HCT116 (cell line): ENCODE measurements around the gene SLC6A6. TPM values are rescaled to one million over a fixed set of nuclear protein-coding genes. Genes with fewer than 3 reads are reported as not detected.
A peak's percentile ranks its signal among the peaks of the same experiment; 100 is the strongest.

Experiments
- ATAC-seq: fragments of 200-7000 bp; cut with Tn5 transposase; 2 replicates; pipeline ENCODE4 v1.9.1; 2020; ENCODE audit warnings: mild to moderate bottlenecking, moderate library complexity
- BruUV-seq: library from RNA; stranded (reverse); fragments of 400-500 nt; replicated peaks from 2 replicates; lab custom pipeline; 2021; lab: Mats Ljungman, UMichigan
- CTCF ChIA-PET: fragments of 300-600 bp; sonication (Branson Sonifier 250); formaldehyde crosslinking; loops from one replicate; lab custom pipeline; 2021; ENCODE audit warnings: antibody characterized with exemption; lab: Charles Lee
- POLR2A ChIA-PET: fragments of 300-600, 350-600 bp; sonication (Branson Sonifier 250); formaldehyde crosslinking; loops from one replicate; lab custom pipeline; 2021; ENCODE audit warnings: antibody characterized with exemption; lab: Charles Lee
- RAD21 ChIA-PET, 2 experiments: fragments of 300-600 bp; sonication (Branson Sonifier 250); formaldehyde crosslinking; loops; one replicate each; lab custom pipeline; 2023; ENCODE audit warnings: low total read pairs in 2 of 2; ENCODE audit not compliant: uncharacterized antibody in 2 of 2, unreplicated experiment in 2 of 2, low non-redundant PET in 1 of 2; lab: Charles Lee
- DNase-seq: peaks from one replicate; pipeline ENCODE4 v3.0.0-alpha.2; 2010; ENCODE audit warnings: low read depth, low spot score
- H2AFZ ChIP-seq: fragments of 200-600 bp; shearing (Covaris generic), sonication (generic); 2 replicates; pipeline ENCODE4 v1.6.1; 2017; ENCODE audit warnings: low read depth, mixed run types, mixed read lengths, antibody characterized with exemption, low read length; ENCODE audit not compliant: poor library complexity, severe bottlenecking
- H3K27ac ChIP-seq: 2 replicates; pipeline ENCODE4 v1.5.1; 2012; ENCODE audit warnings: low read depth, low read length
- H3K27me3 ChIP-seq: fragments of 200-600 bp; sonication (generic); 2 replicates; pipeline ENCODE4 v1.6.1; 2016; ENCODE audit warnings: mixed run types, low read length, mixed read lengths; ENCODE audit not compliant: insufficient read depth
- H3K36me3 ChIP-seq, 2 experiments: fragments of 200-500 bp in 1 of 2; fragments of 200-600 bp in 1 of 2; sonication (Bioruptor generic) in 1 of 2; sonication (generic) in 1 of 2; 2 replicates each; pipeline versions ENCODE4 v1.5.1 to v1.6.1; 2014 to 2016; ENCODE audit warnings: low read length in 2 of 2, inconsistent platforms in 1 of 2, mixed read lengths in 1 of 2, mixed run types in 1 of 2; ENCODE audit not compliant: insufficient read depth in 2 of 2, control insufficient read depth in 1 of 2
- H3K4me1 ChIP-seq, 2 experiments: fragments of 200-600 bp in 1 of 2; sonication (generic) in 1 of 2; 2 replicates each; pipeline versions ENCODE4 v1.5.1 to v1.6.1; 2012 to 2017; ENCODE audit warnings: low read length in 2 of 2, inconsistent platforms in 1 of 2, mild to moderate bottlenecking in 1 of 2, mixed read lengths in 1 of 2, mixed run types in 1 of 2, moderate library complexity in 1 of 2; ENCODE audit not compliant: insufficient read depth in 2 of 2, control insufficient read depth in 1 of 2
- H3K4me2 ChIP-seq: fragments of 200-600 bp; sonication (generic); 2 replicates; pipeline ENCODE4 v1.6.1; 2017; ENCODE audit warnings: mixed run types, low read length, mixed read lengths
- H3K4me3 ChIP-seq, 2 experiments: fragments of 200-600 bp in 1 of 2; sonication (generic) in 1 of 2; replicated peaks in 1 of 2; 2 replicates each; pipeline ENCODE4 v1.5.1; 2011 to 2016; ENCODE audit warnings: low read length in 2 of 2, control low read depth in 1 of 2, low read depth in 1 of 2, mild to moderate bottlenecking in 1 of 2, mixed read lengths in 1 of 2, mixed run types in 1 of 2
- H3K79me2 ChIP-seq: fragments of 200-600 bp; sonication (generic); 2 replicates; pipeline ENCODE4 v1.6.1; 2017; ENCODE audit warnings: mild to moderate bottlenecking, mixed run types, low read length, moderate library complexity, mixed read lengths; ENCODE audit not compliant: insufficient read depth
- H3K9ac ChIP-seq: fragments of 200-600 bp; sonication (generic); 2 replicates; pipeline ENCODE4 v1.6.1; 2016; ENCODE audit warnings: low read length, mixed read lengths
- H3K9me2 ChIP-seq: fragments of 200-600 bp; sonication (generic), shearing (Covaris generic); 2 replicates; pipeline ENCODE4 v1.6.1; 2017; ENCODE audit warnings: mixed run types, mild to moderate bottlenecking, moderate library complexity; ENCODE audit not compliant: insufficient read depth
- H3K9me3 ChIP-seq, 2 experiments: fragments of 200-500 bp in 1 of 2; fragments of 200-600 bp in 1 of 2; sonication (Bioruptor generic) in 1 of 2; sonication (generic) in 1 of 2; 2 replicates each; pipeline ENCODE4 v1.6.1; 2014 to 2017; ENCODE audit warnings: low read length in 2 of 2, mixed read lengths in 2 of 2, inconsistent platforms in 1 of 2, low read depth in 1 of 2, mild to moderate bottlenecking in 1 of 2, mixed run types in 1 of 2, moderate library complexity in 1 of 2; ENCODE audit not compliant: control insufficient read depth in 1 of 2, insufficient read depth in 1 of 2
- H4K20me1 ChIP-seq: fragments of 200-600 bp; sonication (generic), shearing (Covaris generic); 2 replicates; pipeline ENCODE4 v1.6.1; 2017; ENCODE audit warnings: mixed run types, mild to moderate bottlenecking, moderate library complexity; ENCODE audit not compliant: insufficient read depth
- FOSL1 ChIP-seq: IDR thresholded peaks from 2 replicates; pipeline ENCODE4 v1.6.1; 2012; ENCODE audit warnings: low read depth
- JUND ChIP-seq: IDR thresholded peaks from 2 replicates; pipeline ENCODE4 v1.6.1; 2012
- POLR2A ChIP-seq: IDR thresholded peaks from 2 replicates; pipeline ENCODE4 v1.7.0; 2011; ENCODE audit warnings: borderline replicate concordance; ENCODE audit not compliant: insufficient read depth, insufficient read length; ENCODE audit errors: extremely low read depth
- SP1 ChIP-seq: IDR thresholded peaks from 2 replicates; pipeline ENCODE4 v1.6.1; 2012; ENCODE audit warnings: low read depth
- TCF7L2 ChIP-seq: IDR thresholded peaks from 2 replicates; pipeline ENCODE4 v1.7.0; 2011; ENCODE audit warnings: borderline replicate concordance, inconsistent platforms; ENCODE audit not compliant: insufficient read depth, insufficient read length; ENCODE audit errors: extremely low read depth
- YY1 ChIP-seq: IDR thresholded peaks from 2 replicates; pipeline ENCODE4 v1.6.1; 2011; ENCODE audit warnings: low read length, low read depth, moderate library complexity, mild to moderate bottlenecking; ENCODE audit not compliant: insufficient replicate concordance; ENCODE audit errors: extremely low read depth
- ZFX ChIP-seq: fragments of 450-650 bp; IDR thresholded peaks from 2 replicates; pipeline ENCODE4 v1.6.1; 2017
- intact Hi-C: fragments of 100-400 bp; cut with micrococcal nuclease; formaldehyde crosslinking; loops from 2 replicates; pipeline ENCODE4 v1.10.0; 2022
- total RNA-seq: library from RNA; stranded (reverse); gene quantifications from one replicate; pipeline ENCODE4 v1.2.1, GENCODE V29; 2021; ENCODE audit not compliant: unreplicated experiment
- TF ChIP-seq, protein P1 (sequence below), 3 experiments: fragments of 200-600 bp in 1 of 3; sonication (generic) in 1 of 3; IDR thresholded peaks in 2 of 3; conservative IDR thresholded peaks in 1 of 3; 2 replicates each; pipeline ENCODE4 v1.5.1; 2012 to 2017; ENCODE audit warnings: low read depth in 2 of 3, low read length in 2 of 3, antibody characterized with exemption in 1 of 3, borderline replicate concordance in 1 of 3, control low read depth in 1 of 3, mild to moderate bottlenecking in 1 of 3, mixed read lengths in 1 of 3, mixed run types in 1 of 3, moderate library complexity in 1 of 3; ENCODE audit not compliant: insufficient read depth in 1 of 3
- TF ChIP-seq, protein P2 (sequence below): IDR thresholded peaks from 2 replicates; pipeline ENCODE4 v1.6.1; 2012
- TF ChIP-seq, protein P3 (sequence below): IDR thresholded peaks from 2 replicates; pipeline ENCODE4 v1.6.1; 2012
- TF ChIP-seq, protein P4 (sequence below): IDR thresholded peaks from 2 replicates; pipeline ENCODE4 v1.6.1; 2011; ENCODE audit warnings: mild to moderate bottlenecking, low read length, moderate library complexity; ENCODE audit not compliant: insufficient replicate concordance; ENCODE audit errors: extremely low read depth
- TF ChIP-seq, protein P5 (sequence below): IDR thresholded peaks from 2 replicates; pipeline ENCODE4 v1.6.1; 2012; ENCODE audit warnings: low read depth

SLC6A6 gene
- total RNA-seq, 1 experiment from 2014 or later = 36.3 TPM

DNA sequence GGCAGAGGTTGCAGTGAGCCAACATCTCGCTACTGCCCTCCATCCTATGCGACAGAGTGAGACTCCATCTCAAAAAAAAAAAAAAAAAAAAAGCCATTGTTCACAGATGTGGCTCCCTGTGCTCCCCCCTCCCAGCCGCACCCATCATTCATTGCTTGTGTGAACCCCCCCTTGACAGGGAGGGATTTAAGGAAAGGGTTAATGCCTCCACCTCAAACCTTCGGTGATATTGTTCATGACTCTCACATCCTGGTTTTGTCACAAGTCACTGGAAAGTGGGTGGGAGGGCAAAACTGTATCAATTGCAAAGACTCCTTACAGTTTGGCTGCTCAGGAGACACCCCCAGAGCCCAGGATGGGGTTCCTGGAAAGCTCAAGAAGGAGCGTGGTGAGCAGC, 7.7 kb downstream of the SLC6A6 start:
- H3K27ac ChIP-seq = no peak overlapping the region
- POLR2A ChIA-PET = no interaction called here
- ATAC-seq (no peak), DNase-seq (no peak)
- H2AFZ ChIP-seq = no peak overlapping the region
- H3K79me2 ChIP-seq = peaks cover 99% of the 10 kb centered on the region
- no peak for TF ChIP-seq JUND
- TF ChIP-seq, protein P1, sequence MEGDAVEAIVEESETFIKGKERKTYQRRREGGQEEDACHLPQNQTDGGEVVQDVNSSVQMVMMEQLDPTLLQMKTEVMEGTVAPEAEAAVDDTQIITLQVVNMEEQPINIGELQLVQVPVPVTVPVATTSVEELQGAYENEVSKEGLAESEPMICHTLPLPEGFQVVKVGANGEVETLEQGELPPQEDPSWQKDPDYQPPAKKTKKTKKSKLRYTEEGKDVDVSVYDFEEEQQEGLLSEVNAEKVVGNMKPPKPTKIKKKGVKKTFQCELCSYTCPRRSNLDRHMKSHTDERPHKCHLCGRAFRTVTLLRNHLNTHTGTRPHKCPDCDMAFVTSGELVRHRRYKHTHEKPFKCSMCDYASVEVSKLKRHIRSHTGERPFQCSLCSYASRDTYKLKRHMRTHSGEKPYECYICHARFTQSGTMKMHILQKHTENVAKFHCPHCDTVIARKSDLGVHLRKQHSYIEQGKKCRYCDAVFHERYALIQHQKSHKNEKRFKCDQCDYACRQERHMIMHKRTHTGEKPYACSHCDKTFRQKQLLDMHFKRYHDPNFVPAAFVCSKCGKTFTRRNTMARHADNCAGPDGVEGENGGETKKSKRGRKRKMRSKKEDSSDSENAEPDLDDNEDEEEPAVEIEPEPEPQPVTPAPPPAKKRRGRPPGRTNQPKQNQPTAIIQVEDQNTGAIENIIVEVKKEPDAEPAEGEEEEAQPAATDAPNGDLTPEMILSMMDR (IDR thresholded peaks at IDR 0.05 in 2 of 3, conservative IDR thresholded peaks at IDR 0.05 in 1 of 3; ENCODE audit: borderline replicate concordance in 1 of 3, insufficient read depth in 1 of 3, low read depth in 2 of 3, low read length in 2 of 3) = no peak
- TF ChIP-seq, protein P2, sequence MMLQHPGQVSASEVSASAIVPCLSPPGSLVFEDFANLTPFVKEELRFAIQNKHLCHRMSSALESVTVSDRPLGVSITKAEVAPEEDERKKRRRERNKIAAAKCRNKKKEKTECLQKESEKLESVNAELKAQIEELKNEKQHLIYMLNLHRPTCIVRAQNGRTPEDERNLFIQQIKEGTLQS = no peak
- no peak for TF ChIP-seq YY1
- TF ChIP-seq ZFX = no peak
- TF ChIP-seq TCF7L2 = no peak
- TF ChIP-seq, protein P3, sequence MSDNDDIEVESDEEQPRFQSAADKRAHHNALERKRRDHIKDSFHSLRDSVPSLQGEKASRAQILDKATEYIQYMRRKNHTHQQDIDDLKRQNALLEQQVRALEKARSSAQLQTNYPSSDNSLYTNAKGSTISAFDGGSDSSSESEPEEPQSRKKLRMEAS = no peak
- no peak for TF ChIP-seq SP1
- TF ChIP-seq, protein P4, sequence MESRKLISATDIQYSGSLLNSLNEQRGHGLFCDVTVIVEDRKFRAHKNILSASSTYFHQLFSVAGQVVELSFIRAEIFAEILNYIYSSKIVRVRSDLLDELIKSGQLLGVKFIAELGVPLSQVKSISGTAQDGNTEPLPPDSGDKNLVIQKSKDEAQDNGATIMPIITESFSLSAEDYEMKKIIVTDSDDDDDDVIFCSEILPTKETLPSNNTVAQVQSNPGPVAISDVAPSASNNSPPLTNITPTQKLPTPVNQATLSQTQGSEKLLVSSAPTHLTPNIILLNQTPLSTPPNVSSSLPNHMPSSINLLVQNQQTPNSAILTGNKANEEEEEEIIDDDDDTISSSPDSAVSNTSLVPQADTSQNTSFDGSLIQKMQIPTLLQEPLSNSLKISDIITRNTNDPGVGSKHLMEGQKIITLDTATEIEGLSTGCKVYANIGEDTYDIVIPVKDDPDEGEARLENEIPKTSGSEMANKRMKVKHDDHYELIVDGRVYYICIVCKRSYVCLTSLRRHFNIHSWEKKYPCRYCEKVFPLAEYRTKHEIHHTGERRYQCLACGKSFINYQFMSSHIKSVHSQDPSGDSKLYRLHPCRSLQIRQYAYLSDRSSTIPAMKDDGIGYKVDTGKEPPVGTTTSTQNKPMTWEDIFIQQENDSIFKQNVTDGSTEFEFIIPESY = no peak
- no peak for TF ChIP-seq POLR2A
- TF ChIP-seq, protein P5, sequence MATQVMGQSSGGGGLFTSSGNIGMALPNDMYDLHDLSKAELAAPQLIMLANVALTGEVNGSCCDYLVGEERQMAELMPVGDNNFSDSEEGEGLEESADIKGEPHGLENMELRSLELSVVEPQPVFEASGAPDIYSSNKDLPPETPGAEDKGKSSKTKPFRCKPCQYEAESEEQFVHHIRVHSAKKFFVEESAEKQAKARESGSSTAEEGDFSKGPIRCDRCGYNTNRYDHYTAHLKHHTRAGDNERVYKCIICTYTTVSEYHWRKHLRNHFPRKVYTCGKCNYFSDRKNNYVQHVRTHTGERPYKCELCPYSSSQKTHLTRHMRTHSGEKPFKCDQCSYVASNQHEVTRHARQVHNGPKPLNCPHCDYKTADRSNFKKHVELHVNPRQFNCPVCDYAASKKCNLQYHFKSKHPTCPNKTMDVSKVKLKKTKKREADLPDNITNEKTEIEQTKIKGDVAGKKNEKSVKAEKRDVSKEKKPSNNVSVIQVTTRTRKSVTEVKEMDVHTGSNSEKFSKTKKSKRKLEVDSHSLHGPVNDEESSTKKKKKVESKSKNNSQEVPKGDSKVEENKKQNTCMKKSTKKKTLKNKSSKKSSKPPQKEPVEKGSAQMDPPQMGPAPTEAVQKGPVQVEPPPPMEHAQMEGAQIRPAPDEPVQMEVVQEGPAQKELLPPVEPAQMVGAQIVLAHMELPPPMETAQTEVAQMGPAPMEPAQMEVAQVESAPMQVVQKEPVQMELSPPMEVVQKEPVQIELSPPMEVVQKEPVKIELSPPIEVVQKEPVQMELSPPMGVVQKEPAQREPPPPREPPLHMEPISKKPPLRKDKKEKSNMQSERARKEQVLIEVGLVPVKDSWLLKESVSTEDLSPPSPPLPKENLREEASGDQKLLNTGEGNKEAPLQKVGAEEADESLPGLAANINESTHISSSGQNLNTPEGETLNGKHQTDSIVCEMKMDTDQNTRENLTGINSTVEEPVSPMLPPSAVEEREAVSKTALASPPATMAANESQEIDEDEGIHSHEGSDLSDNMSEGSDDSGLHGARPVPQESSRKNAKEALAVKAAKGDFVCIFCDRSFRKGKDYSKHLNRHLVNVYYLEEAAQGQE = no peak
- no peak for TF ChIP-seq FOSL1
- H3K9me2 ChIP-seq = no peaks in the 10 kb centered on the region
- peaks cover 0 to 21% of the 10 kb centered on the region in 2 experiments; a peak in 1 of 4 replicates for H3K36me3 ChIP-seq
- intact Hi-C loops = no loop called here
- RAD21 ChIA-PET = no interaction called here
- no peaks in the 10 kb centered on the region for H3K27me3 ChIP-seq
- no TSS peak for BruUV-seq
- CTCF ChIA-PET = no interaction called here
- H3K9me3 ChIP-seq = no peaks in the 10 kb centered on the region
- H3K4me1 ChIP-seq = peaks cover 16 to 41% of the 10 kb centered on the region in 2 experiments
- peaks cover 3% of the 10 kb centered on the region; the same call in 1 of the 2 replicates for H4K20me1 ChIP-seq
- no peak overlapping the region for H3K4me3 ChIP-seq
- H3K9ac ChIP-seq = no peak overlapping the region
- peak overlapping the region; percentile 30 for H3K4me2 ChIP-seq
